ENCODE measurements around the gene LRSAM1.

The LRSAM1 gene

DNA sequence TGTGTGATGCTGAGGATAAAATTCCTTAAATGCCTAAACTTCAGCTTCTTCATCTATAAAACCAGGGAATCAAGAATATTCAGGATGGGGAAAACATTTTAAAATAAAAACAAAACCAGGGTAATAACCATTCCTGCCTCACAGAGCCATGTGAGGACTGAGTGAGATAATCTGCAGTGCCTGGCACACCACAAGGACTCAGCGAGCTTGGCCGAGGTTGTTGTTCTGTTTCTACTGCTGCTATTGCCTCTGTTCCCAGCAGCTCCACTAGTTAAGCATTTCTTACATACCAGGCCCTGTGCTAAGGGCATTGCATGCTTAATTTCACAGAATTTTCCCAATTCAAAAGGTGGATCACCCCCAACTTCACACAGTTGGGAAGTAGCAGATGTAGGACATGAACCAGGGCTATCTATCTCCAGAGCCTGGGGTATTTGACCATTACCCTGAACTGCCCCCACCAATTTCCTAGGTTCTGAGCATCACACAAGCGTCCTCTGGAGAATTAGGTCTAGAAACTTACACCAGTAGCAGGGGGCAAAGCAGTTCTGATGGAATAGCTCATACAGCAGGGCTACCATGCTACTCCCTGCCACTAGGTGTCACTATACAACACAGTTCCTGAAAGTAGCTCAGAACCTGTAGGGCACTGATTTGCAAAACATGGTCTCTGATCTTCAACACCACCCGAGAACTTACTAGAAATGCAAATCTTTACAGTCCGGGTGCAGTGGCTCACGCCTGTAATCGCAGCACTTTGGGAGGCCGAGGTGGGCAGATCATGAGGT is 74.3 kb downstream of the LRSAM1 start:
- peak; percentile 81 for TF ChIP-seq CTCF (IDR thresholded peaks at IDR 0.05; ENCODE audit: low read depth, low read length)
- DNase-seq (ENCODE audit: low read depth in 2 of 2) = peak; percentile 67 to 75
- no peak overlapping the region for H3K4me3 ChIP-seq (replicated peaks in 1 of 2; ENCODE audit: low read depth in 2 of 2, low read length in 2 of 2)

GRCh38 chr9:127526655-127527559 is 75.6 kb downstream of the LRSAM1 start:
- TF ChIP-seq CTCF (IDR thresholded peaks at IDR 0.05; ENCODE audit: low read depth, low read length) = no peak
- H3K4me3 ChIP-seq (replicated peaks in 1 of 2; ENCODE audit: low read depth in 2 of 2, low read length in 2 of 2) = no peak overlapping the region
- no peak for DNase-seq (ENCODE audit: low read depth in 2 of 2)

DNA sequence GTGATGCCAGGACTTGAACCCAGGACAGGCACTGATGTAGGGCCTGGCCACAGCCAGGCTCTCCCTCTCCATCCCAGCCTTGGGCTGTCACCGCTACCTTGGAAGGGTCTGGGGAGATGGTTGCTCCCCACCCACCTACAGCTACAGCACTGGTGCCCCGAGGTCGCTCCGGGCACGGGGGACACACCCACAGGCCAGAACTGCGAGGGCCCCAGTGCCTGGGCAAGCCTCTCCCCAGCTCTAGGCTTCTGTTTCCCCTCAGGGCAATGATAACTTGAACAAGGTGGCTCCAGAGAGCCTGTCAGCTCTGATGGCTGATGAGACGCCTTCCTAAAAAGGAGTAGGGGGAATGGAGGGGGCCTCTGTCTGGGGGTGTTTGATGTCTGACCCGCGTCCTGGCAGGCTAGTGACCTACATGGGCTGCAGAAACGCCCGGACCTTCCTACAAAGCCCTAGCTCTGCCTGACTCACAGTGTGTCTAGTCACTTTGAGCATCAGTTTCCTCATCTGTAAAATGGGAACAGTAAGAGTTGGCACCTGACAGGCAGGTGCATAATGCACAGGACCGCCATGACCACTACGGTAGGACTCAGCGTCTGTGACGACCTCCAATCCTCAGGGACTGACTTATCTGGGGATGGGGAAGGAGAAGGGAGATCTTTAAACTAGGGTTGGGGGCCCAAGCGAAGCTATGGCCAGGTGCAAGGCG is 76.4 kb downstream of the LRSAM1 start:
- H3K4me3 ChIP-seq (replicated peaks in 1 of 2; ENCODE audit: low read depth in 2 of 2, low read length in 2 of 2) = no peak overlapping the region
- TF ChIP-seq CTCF (IDR thresholded peaks at IDR 0.05; ENCODE audit: low read depth, low read length) = no peak
- DNase-seq (ENCODE audit: low read depth in 2 of 2) = no peak

DNA sequence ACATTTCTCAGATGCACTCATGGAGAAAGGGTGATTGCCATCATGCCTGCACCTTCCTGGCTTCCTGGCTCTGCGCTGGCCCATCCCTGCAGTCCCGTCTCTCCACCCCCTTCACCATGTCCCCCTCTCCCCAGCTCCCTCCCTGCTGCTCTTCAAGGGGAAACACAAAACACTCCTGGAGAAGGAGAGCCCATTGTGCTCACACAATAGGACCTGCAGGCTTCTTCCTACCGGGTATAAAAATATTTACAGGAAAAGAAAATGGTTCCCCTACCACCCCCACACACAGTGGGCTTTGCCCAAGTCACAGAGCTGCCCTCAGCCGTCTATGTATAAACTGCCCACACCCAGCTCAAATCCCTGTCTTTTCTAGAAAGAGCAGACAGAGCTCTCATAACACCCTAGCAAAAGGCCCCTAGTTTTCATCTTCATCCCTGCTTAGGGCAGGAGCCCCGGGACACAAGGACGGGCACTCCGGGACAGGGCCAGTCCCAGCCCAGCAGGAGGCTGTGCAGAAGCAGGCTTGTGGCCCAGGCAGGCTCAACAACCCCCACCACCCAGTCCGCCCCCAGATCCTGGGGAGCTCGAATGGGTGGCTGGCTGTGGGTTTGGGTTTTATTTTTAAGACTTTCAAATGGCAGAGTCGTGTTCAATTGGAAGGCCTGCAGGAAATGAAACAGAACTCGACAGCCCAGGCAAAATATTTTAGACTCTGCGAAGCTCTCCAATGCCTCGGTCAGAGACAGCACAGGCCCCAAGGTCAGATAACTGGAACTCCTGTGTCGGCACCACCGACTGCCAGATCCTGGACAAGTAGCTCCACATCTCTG is 77.3 kb downstream of the LRSAM1 start:
- H3K4me3 ChIP-seq (replicated peaks in 1 of 2; ENCODE audit: low read depth in 2 of 2, low read length in 2 of 2) = no peak overlapping the region
- TF ChIP-seq CTCF (IDR thresholded peaks at IDR 0.05; ENCODE audit: low read depth, low read length) = no peak
- no peak for DNase-seq (ENCODE audit: low read depth in 2 of 2)

DNA sequence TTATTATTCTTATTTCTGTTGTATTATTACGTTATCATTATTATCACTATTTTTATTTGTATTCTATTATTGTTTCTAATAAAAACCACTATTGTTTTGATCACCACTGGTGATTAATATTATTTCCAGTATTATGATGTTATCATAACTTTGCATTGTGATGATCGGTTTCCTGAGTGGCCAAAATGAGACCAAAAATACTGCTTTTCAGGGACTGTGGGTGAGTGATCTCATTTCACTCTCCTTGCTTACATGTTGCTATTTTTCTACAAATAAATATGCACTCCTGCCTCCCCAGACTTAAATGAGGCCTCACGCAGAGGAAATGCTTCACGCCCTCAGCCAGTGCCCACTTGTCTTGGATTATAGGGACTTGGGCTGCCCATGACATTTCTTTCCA is 78.4 kb downstream of the LRSAM1 start:
- H3K4me3 ChIP-seq (replicated peaks in 1 of 2; ENCODE audit: low read depth in 2 of 2, low read length in 2 of 2) = no peak overlapping the region
- DNase-seq (ENCODE audit: low read depth in 2 of 2) = no peak
- no peak for TF ChIP-seq CTCF (IDR thresholded peaks at IDR 0.05; ENCODE audit: low read depth, low read length)

All from cardiac fibroblast (primary cell).